DMS79 treated with DMSO at 0.1 percent for 48 hours (cell line): ENCODE data around the gene MGST2.

Source experiments
- DNase-seq: peaks from one replicate; lab custom pipeline; 2025; lab: John Stamatoyannopoulos, UW

MGST2 gene

GRCh38 chr4:139643042-139643895, 22.4 kb upstream of the MGST2 start:
- no peak for DNase-seq

GRCh38 chr4:139645458-139645857, 20.2 kb upstream of the MGST2 start:
- DNase-seq, result no peak

- DNase-seq, result no peak
Observed at GRCh38 chr4:139647184-139647583, 18.4 kb upstream of the MGST2 start.

- DNase-seq, result no peak
Observed at GRCh38 chr4:139647952-139648351, 17.7 kb upstream of the MGST2 start.

GRCh38 chr4:139651282-139652194, 14.1 kb upstream of the MGST2 start:
- peak; percentile 15 for DNase-seq

GRCh38 chr4:139654516-139654915, 11.1 kb upstream of the MGST2 start:
- DNase-seq, result no peak

- DNase-seq, result peak; percentile 24
Observed at GRCh38 chr4:139655116-139655515, 10.5 kb upstream of the MGST2 start.

- DNase-seq, result peak; percentile 13
Observed at GRCh38 chr4:139656614-139657486, 8.8 kb upstream of the MGST2 start.

- DNase-seq, result no peak
Observed at GRCh38 chr4:139658185-139658584, 7.4 kb upstream of the MGST2 start.

GRCh38 chr4:139658586-139659382, 6.8 kb upstream of the MGST2 start:
- DNase-seq, result no peak

GRCh38 chr4:139659735-139660424, 5.7 kb upstream of the MGST2 start:
- no peak for DNase-seq

- DNase-seq, result no peak
Observed at GRCh38 chr4:139660568-139661043, 5.0 kb upstream of the MGST2 start.

GRCh38 chr4:139663561-139664138, 2.0 kb upstream of the MGST2 start:
- no peak for DNase-seq

- no peak for DNase-seq
Observed at GRCh38 chr4:139664442-139664841, 1.2 kb upstream of the MGST2 start.

- DNase-seq, result no peak
Observed at GRCh38 chr4:139665079-139665689, 435 bp upstream of the MGST2 start.

GRCh38 chr4:139666735-139667281, 1.2 kb downstream of the MGST2 start:
- DNase-seq, result peak; percentile 67

- DNase-seq, result no peak
Observed at GRCh38 chr4:139668036-139668435, 2.4 kb downstream of the MGST2 start.

- no peak for DNase-seq
Observed at GRCh38 chr4:139668658-139669201, 3.1 kb downstream of the MGST2 start.

- no peak for DNase-seq
Observed at GRCh38 chr4:139669335-139669734, 3.7 kb downstream of the MGST2 start.
